Esophagus squamous epithelium (tissue), 5 donors: ENCODE data around the gene BBS10. TPM values are rescaled to one million over a fixed set of nuclear protein-coding genes. Genes with fewer than 3 reads are reported as not detected.

Experiments
- DNase-seq: peaks from one replicate; lab custom pipeline; 2025; lab: John Stamatoyannopoulos, UW
- H3K27ac ChIP-seq, 4 donors: fragments of 200-600 bp; sonication (generic); one replicate each; pipeline ENCODE4 v1.5.1; 2016 to 2019; ENCODE audit warnings: mild to moderate bottlenecking in 1 of 4
- H3K27me3 ChIP-seq, 4 donors: fragments of 200-600 bp; sonication (generic); 1 replicate in 3 of 4; 2 replicates in 1 of 4; pipeline versions ENCODE4 v1.5.1 to v1.6.0; 2017 to 2021; ENCODE audit warnings: antibody characterized with exemption in 1 of 4
- H3K36me3 ChIP-seq, 3 donors: fragments of 200-600 bp; sonication (generic); one replicate each; pipeline ENCODE4 v1.5.1; 2016 to 2019
- H3K4me1 ChIP-seq, 3 donors: fragments of 200-600 bp; sonication (generic); one replicate each; pipeline ENCODE4 v1.5.1; 2017 to 2019
- H3K4me3 ChIP-seq, 4 donors: fragments of 200-600 bp; sonication (generic); 1 replicate in 3 of 4; 2 replicates in 1 of 4; pipeline ENCODE4 v1.5.1; 2016 to 2019; ENCODE audit warnings: mild to moderate bottlenecking in 2 of 4, moderate library complexity in 1 of 4
- H3K9me3 ChIP-seq, 3 donors: fragments of 200-600 bp; sonication (generic); one replicate each; pipeline ENCODE4 v1.5.1; 2016 to 2019
- CTCF ChIP-seq, 6 experiments: fragments of 450-650 bp in 4 of 6; fragments of 200-600 bp in 2 of 6; sonication (generic) in 2 of 6; IDR thresholded peaks; one replicate each; pipeline ENCODE4 v1.5.1; 2016 to 2019; ENCODE audit warnings: antibody characterized with exemption in 6 of 6, mild to moderate bottlenecking in 4 of 6, moderate library complexity in 4 of 6
- POLR2A ChIP-seq, 4 donors: fragments of 450-650 bp; IDR thresholded peaks; one replicate each; pipeline ENCODE4 v1.6.1; 2017; ENCODE audit warnings: antibody characterized with exemption in 4 of 4, mild to moderate bottlenecking in 4 of 4, moderate library complexity in 3 of 4
- WGBS, 2 donors: methylation state at CpG; one replicate each; pipeline ENCODE4 v1.1.5; 2018; 5-methylcytosine and 5-hydroxymethylcytosine counted together
- intact Hi-C: fragments of 100-400 bp; cut with DNase I; formaldehyde crosslinking; loops from one replicate; pipeline ENCODE4 v1.15.0; 2022
- small RNA-seq, 4 donors: library from RNA; depleted of rRNA; stranded (forward); fragments of <200 nt; gene quantifications; one replicate each; pipeline ENCODE3, GENCODE V24; 2016
- total RNA-seq, 4 donors: library from RNA; depleted of rRNA; stranded (reverse); fragments of >200 nt; gene quantifications; one replicate each; pipeline ENCODE4 v1.1.0, GENCODE V29; 2016
- donor health status: DM: yes; HTN: yes; CAD: no.

Gene BBS10
- total RNA-seq, 4 donors from 2014 or later = 2.7 to 8.4 (median 5.4) TPM

GRCh38 chr12:76300297-76300665, 47.9 kb downstream of the BBS10 start:
- TF ChIP-seq CTCF (IDR thresholded peaks at IDR 0.05) (no peak), POLR2A (IDR thresholded peaks at IDR 0.05) (no peak)
- H3K9me3 ChIP-seq = no peaks in the 10 kb centered on the region
- DNase-seq = no peak
- H3K4me3 ChIP-seq = no peak overlapping the region
- H3K36me3 ChIP-seq = no peaks in the 10 kb centered on the region
- intact Hi-C loops = no loop called here
- WGBS, 2 donors = 71 to 81% methylated on average over 6 of the region's 6 CpGs
- H3K27me3 ChIP-seq = no peaks in the 10 kb centered on the region
- no peaks in the 10 kb centered on the region for H3K4me1 ChIP-seq
- H3K27ac ChIP-seq = no peak overlapping the region

- no peaks in the 10 kb centered on the region for H3K9me3 ChIP-seq
- TF ChIP-seq POLR2A (IDR thresholded peaks at IDR 0.05) = no peak
- TF ChIP-seq CTCF (IDR thresholded peaks at IDR 0.05) = no peak
- intact Hi-C loops = no loop called here
- no peaks in the 10 kb centered on the region for H3K4me1 ChIP-seq
- no peak overlapping the region for H3K27ac ChIP-seq
- H3K4me3 ChIP-seq = no peak overlapping the region
- no peak for DNase-seq
- no peaks in the 10 kb centered on the region for H3K27me3 ChIP-seq
- WGBS, 2 donors = 53 to 56% methylated on average over 5 of the region's 5 CpGs
- no peaks in the 10 kb centered on the region for H3K36me3 ChIP-seq
These were observed 48.5 kb downstream of the BBS10 start for GRCh38 chr12:76299536-76300296.

Small RNAs within 50 kb of the gene (small RNA-seq; reads per million reads assigned to genes)
- gene RN7SKP172 = 0 reads per million in 4 donors

Other genes with a start within 250 kb of the BBS10 start
- 10 to 100 TPM; 30.3 to 60.8 (median 43.0) TPM for gene OSBPL8, start 211.4 kb upstream of the BBS10 start, total RNA-seq